Measurements from ENCODE around the gene AARS2. TPM values are rescaled to one million over a fixed set of nuclear protein-coding genes. Genes with fewer than 3 reads are reported as not detected.

Gene AARS2
- total and polyA plus RNA-seq, 2 of the 4 experiments (the other 2 are of a cell fraction): 9.1 to 10.4 TPM

GRCh38 chr6:44258325-44258863, 54.8 kb downstream of the AARS2 start:
- Histone ChIP-seq H3K14ac (replicated peaks; ENCODE audit: low read depth, low read length) (no peak overlapping the region), H3K9me1 (ENCODE audit: insufficient read depth, low read length) (peaks cover 17% of the 10 kb centered on the region), H3K23ac (ENCODE audit: low read depth, low read length) (0 out of 2 replicates have a peak overlapping the region, but pooled peaks have one; percentile 99), H2BK5ac (ENCODE audit: low read depth, low read length, poor library complexity, severe bottlenecking) (no peak overlapping the region), H4K5ac (ENCODE audit: low read depth, low read length) (no peak overlapping the region; the same call in 1 of the 2 replicates), H2AFZ (replicated peaks; ENCODE audit: low read length, poor library complexity) (no peak overlapping the region), H3K4me1 (ENCODE audit: control insufficient read depth, insufficient read depth, low read length) (peaks cover 19% of the 10 kb centered on the region), H3K27ac (ENCODE audit: insufficient read depth, low read length) (no peak overlapping the region), H4K20me1 (ENCODE audit: insufficient read depth, low read length) (peaks cover 33% of the 10 kb centered on the region), H2BK20ac (ENCODE audit: low read depth, low read length) (no peak overlapping the region), H3K56ac (ENCODE audit: extremely low read depth, insufficient read depth, low read length) (no peak overlapping the region), H3K4me2 (ENCODE audit: low read depth, low read length) (no peak overlapping the region), H2AK9ac (replicated peaks; ENCODE audit: low read depth, low read length, poor library complexity) (peak overlapping the region; percentile 11), H3K18ac (ENCODE audit: low read depth, low read length) (no peak overlapping the region), H4K8ac (ENCODE audit: low read depth in 2 of 2, low read length in 2 of 2) (peak overlapping the region; percentile 94 to 98; a peak in 1 of 4 replicates), H3K9me3 (ENCODE audit: control insufficient read depth, insufficient read depth, low read length) (no peaks in the 10 kb centered on the region), H2BK15ac (ENCODE audit: low read depth, low read length) (no peak overlapping the region), H2AK5ac (ENCODE audit: low read depth, low read length) (no peak overlapping the region), H3K36me3 (ENCODE audit: control insufficient read depth, insufficient read depth, low read length) (peaks cover 31% of the 10 kb centered on the region), H3K79me1 (ENCODE audit: low read depth in 1 of 2, low read length in 2 of 2) (peaks cover 14 to 63% of the 10 kb centered on the region in 2 experiments), H2BK120ac (ENCODE audit: low read depth, low read length) (no peak overlapping the region), H3K27me3 (ENCODE audit: control insufficient read depth, insufficient read depth, low read length) (no peaks in the 10 kb centered on the region), H3K4me3 (ENCODE audit: insufficient read depth, low read depth, low read length) (no peak overlapping the region), H3K4ac (ENCODE audit: low read depth, low read length) (no peak overlapping the region), H3K9ac (ENCODE audit: low read depth, low read length) (no peak overlapping the region; the same call in 1 of the 2 replicates), H4K91ac (ENCODE audit: insufficient read depth, low read depth, low read length) (no peak overlapping the region)
- DNase-seq: no peak
- in situ Hi-C loops (cut with MboI; ENCODE audit: low sequenced_read_pairs): no loop called here
- dilution Hi-C loops (cut with HindIII; ENCODE audit: low sequenced_read_pairs, unreplicated experiment): no loop called here
- 61% methylated on average over 3 of the region's 9 CpGs; no CpG with 5 or more reads in 1 of the 2 experiments for WGBS, 2 experiments (ENCODE audit: extremely low coverage in 2 of 2, insufficient read length in 1 of 2)
- TF ChIP-seq BHLHE40 (IDR thresholded peaks at IDR 0.05; ENCODE audit: low read depth, low read length) (no peak), FOS (IDR thresholded peaks at IDR 0.05; ENCODE audit: low read depth, low read length) (no peak), MAFK (IDR thresholded peaks at IDR 0.05; ENCODE audit: low read depth, low read length) (no peak), USF2 (IDR thresholded peaks at IDR 0.05; ENCODE audit: low read depth, low read length) (no peak), RAD21 (IDR thresholded peaks at IDR 0.05; ENCODE audit: low read length) (no peak), ELK1 (IDR thresholded peaks at IDR 0.05; ENCODE audit: borderline replicate concordance, low read depth, low read length) (no peak), CHD1 (IDR thresholded peaks at IDR 0.05; ENCODE audit: low read depth, low read length) (no peak), RFX5 (IDR thresholded peaks at IDR 0.05; ENCODE audit: low read depth, low read length) (no peak), MXI1 (IDR thresholded peaks at IDR 0.05; ENCODE audit: borderline replicate concordance, low read depth, low read length) (no peak), CTCF (conservative IDR thresholded peaks at IDR 0.05; ENCODE audit: low read depth, low read length) (no peak), SMC3 (IDR thresholded peaks at IDR 0.05; ENCODE audit: low read depth, low read length) (no peak), MAZ (IDR thresholded peaks at IDR 0.05; ENCODE audit: borderline replicate concordance, low read depth, low read length) (no peak), NFE2L2 (IDR thresholded peaks at IDR 0.05; ENCODE audit: low read depth, low read length) (no peak)
- POLR2A ChIA-PET (ENCODE audit: unreplicated experiment): no interaction called here
- intact Hi-C loops (cut with micrococcal nuclease): no loop called here
- no TSS peak for BruUV-seq (replicated peaks)
- CTCF ChIA-PET: no interaction called here
- no peak for ATAC-seq (ENCODE audit: low read depth)

All from IMR-90 (cell line).